Ishikawa (cell line): ENCODE results near the gene HMGCS2.

ENCODE experiments used
- CEBPB ChIP-seq: IDR thresholded peaks from 2 replicates; pipeline ENCODE4 v1.6.1; 2012
- EP300 ChIP-seq: IDR thresholded peaks from 2 replicates; pipeline ENCODE4 v1.6.1; 2012; ENCODE audit warnings: borderline replicate concordance
- RAD21 ChIP-seq: IDR thresholded peaks from 2 replicates; pipeline ENCODE4 v1.6.1; 2012; ENCODE audit warnings: low read depth
- TAF1 ChIP-seq: IDR thresholded peaks from 2 replicates; pipeline ENCODE4 v1.6.1; 2012; ENCODE audit warnings: low read depth, mild to moderate bottlenecking
- TEAD4 ChIP-seq: IDR thresholded peaks from 2 replicates; pipeline ENCODE4 v1.6.1; 2012
- YY1 ChIP-seq: IDR thresholded peaks from 2 replicates; pipeline ENCODE4 v1.6.1; 2012; ENCODE audit warnings: low read depth
- TF ChIP-seq, protein P1 (sequence below): IDR thresholded peaks from 2 replicates; pipeline ENCODE4 v1.6.1; 2012

DNA sequence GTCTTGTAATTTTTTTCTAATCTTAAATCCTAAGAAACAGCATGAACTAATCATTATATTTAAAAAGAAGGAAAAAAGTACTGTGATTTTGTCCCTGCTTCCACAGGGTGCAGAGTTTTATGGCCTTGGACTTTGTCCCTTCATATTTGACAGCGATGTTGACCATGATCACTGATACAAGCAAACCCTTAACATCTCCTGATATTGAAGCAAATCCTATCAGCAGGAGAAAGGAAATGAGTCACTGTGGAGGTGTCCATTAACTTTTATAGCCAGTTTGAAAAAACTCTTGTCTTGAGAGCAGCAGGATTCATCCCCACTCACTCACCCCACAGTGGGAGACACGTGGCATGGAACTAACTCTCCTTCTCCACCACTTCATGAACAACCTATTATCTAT, 47.7 kb upstream of the HMGCS2 start:
- TF ChIP-seq YY1 (no peak), CEBPB (no peak), TAF1 (no peak), RAD21 (no peak), EP300 (no peak), TEAD4 (no peak)
- TF ChIP-seq, protein P1, sequence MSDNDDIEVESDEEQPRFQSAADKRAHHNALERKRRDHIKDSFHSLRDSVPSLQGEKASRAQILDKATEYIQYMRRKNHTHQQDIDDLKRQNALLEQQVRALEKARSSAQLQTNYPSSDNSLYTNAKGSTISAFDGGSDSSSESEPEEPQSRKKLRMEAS = no peak
